A549 treated with AZD9567 at 1 μM for 4 hours (cell line): ENCODE results near the gene ITPRID2. TPM values are rescaled to one million over a fixed set of nuclear protein-coding genes. Genes with fewer than 3 reads are reported as not detected.

Source experiments
- total RNA-seq: library from RNA; stranded (reverse); fragments of 200-300 nt; extraction: Qiagen RNA extraction; gene quantifications from 5 replicates; pipeline ENCODE4 v1.2.3, GENCODE V29; 2022; ENCODE audit not compliant: insufficient read depth

ITPRID2 gene
- 37.3 to 54.0 TPM (median 41.9 TPM) in 5 replicates for total RNA-seq

DNA sequence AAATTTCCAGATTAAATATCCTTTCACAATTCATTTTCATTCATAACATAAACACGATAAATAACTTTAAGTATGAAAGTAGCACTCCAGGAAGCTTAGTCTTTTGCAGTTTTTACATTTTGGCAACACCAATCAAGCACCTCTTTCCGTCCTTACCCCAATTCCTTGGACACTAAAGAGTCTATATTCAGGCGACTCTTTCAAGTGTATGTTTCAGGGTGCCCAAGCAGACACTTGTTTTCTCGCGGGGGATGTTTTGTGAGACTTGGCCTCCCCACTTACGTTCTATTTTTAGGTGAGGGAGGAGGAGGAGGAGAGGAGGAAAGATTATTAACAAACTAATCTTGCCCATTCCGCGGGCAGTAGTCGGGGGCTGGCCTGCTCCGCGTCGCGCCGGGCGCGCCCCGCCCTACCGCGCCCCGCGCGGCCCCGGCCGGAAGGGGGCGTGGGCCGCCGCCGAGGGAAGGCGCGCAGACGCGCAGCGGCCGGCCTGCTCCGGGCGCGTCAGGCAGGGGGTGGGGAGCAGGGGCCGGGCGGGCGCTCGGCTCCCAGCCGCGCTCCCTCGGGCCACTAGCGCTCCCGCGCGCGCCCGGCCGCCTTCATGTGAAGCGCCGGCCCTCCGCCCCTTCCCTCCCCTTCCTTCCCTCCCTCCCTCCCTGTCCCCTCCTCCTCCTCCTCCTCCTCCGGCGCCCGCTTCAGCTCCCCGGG is at the start of gene ITPRID2:
TSS of gene ITPRID2 (plus strand) at position 473 of the 708 bp plus-strand sequence. CDS start 337 bp downstream, outside the sequence.

Other genes with a start within 250 kb of the ITPRID2 start
- gene CERKL, start 234.6 kb upstream of the ITPRID2 start, total RNA-seq, result 0.17 to 0.23 TPM (median 0.19 TPM) in 4 of 5 replicates, not detected in the other
- gene NEUROD1, start 211.2 kb upstream of the ITPRID2 start, total RNA-seq, result not detected in 5 replicates
- gene PPP1R1C, start 94.1 kb downstream of the ITPRID2 start, total RNA-seq, result 1.3 to 1.6 TPM (median 1.4 TPM) in 4 of 5 replicates, not detected in the other